HEK293 (cell line): ENCODE measurements around the gene SPACA4.

Source experiments
- BCL6B ChIP-seq: fragments of 450-650 bp; formaldehyde crosslinking; IDR thresholded peaks from 2 replicates; pipeline ENCODE4 v1.5.1; 2017; ENCODE audit warnings: missing biosample characterization, missing genetic modification characterization
- EGR2 ChIP-seq: fragments of 450-650 bp; formaldehyde crosslinking; IDR thresholded peaks from 2 replicates; pipeline ENCODE4 v1.5.1; 2016; ENCODE audit warnings: low read depth, missing biosample characterization, missing genetic modification characterization
- ELK4 ChIP-seq: IDR thresholded peaks from 2 replicates; pipeline ENCODE4 v1.6.1; 2011; ENCODE audit warnings: mild to moderate bottlenecking, low read depth, low read length, borderline replicate concordance
- INSM2 ChIP-seq: fragments of 450-650 bp; formaldehyde crosslinking; IDR thresholded peaks from 2 replicates; pipeline ENCODE4 v1.5.1; 2016; ENCODE audit warnings: missing biosample characterization, missing genetic modification characterization
- KLF9 ChIP-seq: fragments of 450-650 bp; formaldehyde crosslinking; IDR thresholded peaks from 2 replicates; pipeline ENCODE4 v1.5.1; 2016; ENCODE audit warnings: missing biosample characterization, missing genetic modification characterization, low read depth
- PRDM1 ChIP-seq: fragments of 450-650 bp; formaldehyde crosslinking; IDR thresholded peaks from 2 replicates; pipeline ENCODE4; 2016; ENCODE audit warnings: missing biosample characterization, missing genetic modification characterization
- SALL2 ChIP-seq: fragments of 450-650 bp; formaldehyde crosslinking; IDR thresholded peaks from 2 replicates; pipeline ENCODE4 v1.5.0; 2017; ENCODE audit warnings: missing biosample characterization, mild to moderate bottlenecking, missing genetic modification characterization, borderline replicate concordance
- SP3 ChIP-seq: fragments of 450-650 bp; formaldehyde crosslinking; IDR thresholded peaks from 2 replicates; pipeline ENCODE4 v1.5.1; 2016; ENCODE audit warnings: missing biosample characterization, missing genetic modification characterization
- ZBTB26 ChIP-seq: fragments of 450-650 bp; formaldehyde crosslinking; optimal IDR thresholded peaks from 2 replicates; pipeline ENCODE3; 2016; ENCODE audit warnings: missing biosample characterization, mild to moderate bottlenecking, missing genetic modification characterization
- ZEB2 ChIP-seq: fragments of 450-650 bp; formaldehyde crosslinking; IDR thresholded peaks from 2 replicates; pipeline ENCODE4 v1.5.1; 2016; ENCODE audit warnings: missing biosample characterization, missing genetic modification characterization
- ZFP41 ChIP-seq: fragments of 450-650 bp; formaldehyde crosslinking; IDR thresholded peaks from 2 replicates; pipeline ENCODE4 v1.5.1; 2016; ENCODE audit warnings: missing biosample characterization, missing genetic modification characterization, borderline replicate concordance
- ZIC2 ChIP-seq: fragments of 450-650 bp; formaldehyde crosslinking; IDR thresholded peaks from 2 replicates; pipeline ENCODE4 v1.5.1; 2016; ENCODE audit warnings: missing biosample characterization, missing genetic modification characterization
- ZNF174 ChIP-seq: fragments of 450-650 bp; formaldehyde crosslinking; IDR thresholded peaks from 2 replicates; pipeline ENCODE4 v1.5.0; 2017; ENCODE audit warnings: missing biosample characterization, mild to moderate bottlenecking, missing genetic modification characterization
- ZNF184 ChIP-seq: fragments of 450-650 bp; IDR thresholded peaks from 2 replicates; pipeline ENCODE4 v1.5.1; 2018; ENCODE audit warnings: missing biosample characterization, mild to moderate bottlenecking, missing genetic modification characterization
- ZNF221 ChIP-seq: fragments of 450-650 bp; formaldehyde crosslinking; IDR thresholded peaks from 2 replicates; pipeline ENCODE4 v1.5.1; 2017; ENCODE audit warnings: missing biosample characterization, missing genetic modification characterization, borderline replicate concordance
- ZNF239 ChIP-seq: fragments of 450-650 bp; formaldehyde crosslinking; IDR thresholded peaks from 2 replicates; pipeline ENCODE4 v1.5.1; 2016; ENCODE audit warnings: missing biosample characterization, missing genetic modification characterization
- ZNF302 ChIP-seq: fragments of 450-650 bp; formaldehyde crosslinking; IDR thresholded peaks from 2 replicates; pipeline ENCODE4 v1.5.1; 2016; ENCODE audit warnings: missing biosample characterization, missing genetic modification characterization, low read depth
- ZNF561 ChIP-seq: fragments of 450-650 bp; IDR thresholded peaks from 2 replicates; pipeline ENCODE4 v1.5.1; 2018; ENCODE audit warnings: missing biosample characterization, missing genetic modification characterization, borderline replicate concordance
- ZNF654 ChIP-seq: fragments of 450-650 bp; formaldehyde crosslinking; IDR thresholded peaks from 2 replicates; pipeline ENCODE4 v1.5.1; 2016; ENCODE audit warnings: low read depth, missing biosample characterization, missing genetic modification characterization
- ZNF768 ChIP-seq: fragments of 450-650 bp; formaldehyde crosslinking; IDR thresholded peaks from 2 replicates; pipeline ENCODE4 v1.5.1; 2018; ENCODE audit warnings: missing biosample characterization, mild to moderate bottlenecking, missing genetic modification characterization
- ZNF776 ChIP-seq: fragments of 450-650 bp; formaldehyde crosslinking; IDR thresholded peaks from 2 replicates; pipeline ENCODE4 v1.5.0; 2017; ENCODE audit warnings: missing biosample characterization, missing genetic modification characterization, borderline replicate concordance
- TF ChIP-seq, protein P1 (sequence below): fragments of 450-650 bp; formaldehyde crosslinking; IDR thresholded peaks from 2 replicates; pipeline ENCODE4 v1.5.1; 2016; ENCODE audit warnings: missing biosample characterization, missing genetic modification characterization
- TF ChIP-seq, protein P2 (sequence below): fragments of 450-650 bp; formaldehyde crosslinking; IDR thresholded peaks from 2 replicates; pipeline ENCODE4 v1.5.1; 2016; ENCODE audit warnings: missing biosample characterization, missing genetic modification characterization
- TF ChIP-seq, protein P3 (sequence below): fragments of 450-650 bp; formaldehyde crosslinking; IDR thresholded peaks from 2 replicates; pipeline ENCODE4 v1.5.1; 2016; ENCODE audit warnings: missing biosample characterization, missing genetic modification characterization
- TF ChIP-seq, protein P4 (sequence below): fragments of 450-650 bp; formaldehyde crosslinking; IDR thresholded peaks from 2 replicates; pipeline ENCODE4 v1.5.1; 2016; ENCODE audit warnings: missing biosample characterization, missing genetic modification characterization
- TF ChIP-seq, protein P5 (sequence below): fragments of 450-650 bp; formaldehyde crosslinking; IDR thresholded peaks from 2 replicates; pipeline ENCODE4 v1.5.1; 2017; ENCODE audit warnings: missing biosample characterization, missing genetic modification characterization

SPACA4 gene

GRCh38 chr19:48608798-48609263 is 2.3 kb downstream of the SPACA4 start (continued):
- no peak for TF ChIP-seq BCL6B (tag by site-specific recombination)
- no peak for TF ChIP-seq SALL2 (tag by site-specific recombination)
- TF ChIP-seq PRDM1 = peak; percentile 62
- TF ChIP-seq ZNF174 (tag by site-specific recombination) = no peak
- no peak for TF ChIP-seq ZBTB26 (tag by site-specific recombination)
- no peak for TF ChIP-seq ZFP41 (tag by site-specific recombination)
- no peak for TF ChIP-seq ZNF302
- TF ChIP-seq, protein P1, sequence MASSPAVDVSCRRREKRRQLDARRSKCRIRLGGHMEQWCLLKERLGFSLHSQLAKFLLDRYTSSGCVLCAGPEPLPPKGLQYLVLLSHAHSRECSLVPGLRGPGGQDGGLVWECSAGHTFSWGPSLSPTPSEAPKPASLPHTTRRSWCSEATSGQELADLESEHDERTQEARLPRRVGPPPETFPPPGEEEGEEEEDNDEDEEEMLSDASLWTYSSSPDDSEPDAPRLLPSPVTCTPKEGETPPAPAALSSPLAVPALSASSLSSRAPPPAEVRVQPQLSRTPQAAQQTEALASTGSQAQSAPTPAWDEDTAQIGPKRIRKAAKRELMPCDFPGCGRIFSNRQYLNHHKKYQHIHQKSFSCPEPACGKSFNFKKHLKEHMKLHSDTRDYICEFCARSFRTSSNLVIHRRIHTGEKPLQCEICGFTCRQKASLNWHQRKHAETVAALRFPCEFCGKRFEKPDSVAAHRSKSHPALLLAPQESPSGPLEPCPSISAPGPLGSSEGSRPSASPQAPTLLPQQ (tag by site-specific recombination) = no peak
- TF ChIP-seq EGR2 (tag by site-specific recombination) = 0 out of 2 replicates have a peak, but pooled peaks have one; percentile 33
- TF ChIP-seq INSM2 (tag by site-specific recombination) = no peak
- peak; percentile 17; the same call in 1 of the 2 replicates for TF ChIP-seq SP3 (tag by site-specific recombination)
- TF ChIP-seq ZNF221 (tag by site-specific recombination) = no peak
- TF ChIP-seq, protein P2, sequence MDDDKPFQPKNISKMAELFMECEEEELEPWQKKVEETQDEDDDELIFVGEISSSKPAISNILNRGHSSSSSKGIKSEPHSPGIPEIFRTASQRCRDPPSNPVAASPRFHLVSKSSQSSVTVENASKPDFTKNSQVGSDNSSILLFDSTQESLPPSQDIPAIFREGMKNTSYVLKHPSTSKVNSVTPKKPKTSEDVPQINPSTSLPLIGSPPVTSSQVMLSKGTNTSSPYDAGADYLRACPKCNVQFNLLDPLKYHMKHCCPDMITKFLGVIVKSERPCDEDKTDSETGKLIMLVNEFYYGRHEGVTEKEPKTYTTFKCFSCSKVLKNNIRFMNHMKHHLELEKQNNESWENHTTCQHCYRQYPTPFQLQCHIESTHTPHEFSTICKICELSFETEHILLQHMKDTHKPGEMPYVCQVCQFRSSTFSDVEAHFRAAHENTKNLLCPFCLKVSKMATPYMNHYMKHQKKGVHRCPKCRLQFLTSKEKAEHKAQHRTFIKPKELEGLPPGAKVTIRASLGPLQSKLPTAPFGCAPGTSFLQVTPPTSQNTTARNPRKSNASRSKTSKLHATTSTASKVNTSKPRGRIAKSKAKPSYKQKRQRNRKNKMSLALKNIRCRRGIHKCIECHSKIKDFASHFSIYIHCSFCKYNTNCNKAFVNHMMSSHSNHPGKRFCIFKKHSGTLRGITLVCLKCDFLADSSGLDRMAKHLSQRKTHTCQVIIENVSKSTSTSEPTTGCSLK (tag by site-specific recombination) = no peak
- TF ChIP-seq, protein P3, sequence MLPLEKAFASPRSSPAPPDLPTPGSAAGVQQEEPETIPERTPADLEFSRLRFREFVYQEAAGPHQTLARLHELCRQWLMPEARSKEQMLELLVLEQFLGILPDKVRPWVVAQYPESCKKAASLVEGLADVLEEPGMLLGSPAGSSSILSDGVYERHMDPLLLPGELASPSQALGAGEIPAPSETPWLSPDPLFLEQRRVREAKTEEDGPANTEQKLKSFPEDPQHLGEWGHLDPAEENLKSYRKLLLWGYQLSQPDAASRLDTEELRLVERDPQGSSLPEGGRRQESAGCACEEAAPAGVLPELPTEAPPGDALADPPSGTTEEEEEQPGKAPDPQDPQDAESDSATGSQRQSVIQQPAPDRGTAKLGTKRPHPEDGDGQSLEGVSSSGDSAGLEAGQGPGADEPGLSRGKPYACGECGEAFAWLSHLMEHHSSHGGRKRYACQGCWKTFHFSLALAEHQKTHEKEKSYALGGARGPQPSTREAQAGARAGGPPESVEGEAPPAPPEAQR (tag by site-specific recombination) = no peak
- peak; percentile 52; the same call in 1 of the 2 replicates for TF ChIP-seq KLF9 (tag by site-specific recombination)
- TF ChIP-seq, protein P4, sequence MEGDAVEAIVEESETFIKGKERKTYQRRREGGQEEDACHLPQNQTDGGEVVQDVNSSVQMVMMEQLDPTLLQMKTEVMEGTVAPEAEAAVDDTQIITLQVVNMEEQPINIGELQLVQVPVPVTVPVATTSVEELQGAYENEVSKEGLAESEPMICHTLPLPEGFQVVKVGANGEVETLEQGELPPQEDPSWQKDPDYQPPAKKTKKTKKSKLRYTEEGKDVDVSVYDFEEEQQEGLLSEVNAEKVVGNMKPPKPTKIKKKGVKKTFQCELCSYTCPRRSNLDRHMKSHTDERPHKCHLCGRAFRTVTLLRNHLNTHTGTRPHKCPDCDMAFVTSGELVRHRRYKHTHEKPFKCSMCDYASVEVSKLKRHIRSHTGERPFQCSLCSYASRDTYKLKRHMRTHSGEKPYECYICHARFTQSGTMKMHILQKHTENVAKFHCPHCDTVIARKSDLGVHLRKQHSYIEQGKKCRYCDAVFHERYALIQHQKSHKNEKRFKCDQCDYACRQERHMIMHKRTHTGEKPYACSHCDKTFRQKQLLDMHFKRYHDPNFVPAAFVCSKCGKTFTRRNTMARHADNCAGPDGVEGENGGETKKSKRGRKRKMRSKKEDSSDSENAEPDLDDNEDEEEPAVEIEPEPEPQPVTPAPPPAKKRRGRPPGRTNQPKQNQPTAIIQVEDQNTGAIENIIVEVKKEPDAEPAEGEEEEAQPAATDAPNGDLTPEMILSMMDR (tag by site-specific recombination) = peak; percentile 86
- TF ChIP-seq ZNF239 (tag by site-specific recombination) = no peak
- no peak for TF ChIP-seq ZNF184 (tag by site-specific recombination)
- TF ChIP-seq ZEB2 (tag by site-specific recombination) = 0 out of 2 replicates have a peak, but pooled peaks have one; percentile 16
- TF ChIP-seq ZNF561 (tag by site-specific recombination) = peak; percentile 65; the same call in 1 of the 2 replicates
- TF ChIP-seq ZNF654 (tag by site-specific recombination) = peak; percentile 71
- TF ChIP-seq ZNF768 = no peak
- no peak for TF ChIP-seq ZNF776 (tag by site-specific recombination)
- no peak for TF ChIP-seq ELK4
- peak; percentile 62 for TF ChIP-seq ZIC2 (tag by site-specific recombination)
- TF ChIP-seq, protein P5, sequence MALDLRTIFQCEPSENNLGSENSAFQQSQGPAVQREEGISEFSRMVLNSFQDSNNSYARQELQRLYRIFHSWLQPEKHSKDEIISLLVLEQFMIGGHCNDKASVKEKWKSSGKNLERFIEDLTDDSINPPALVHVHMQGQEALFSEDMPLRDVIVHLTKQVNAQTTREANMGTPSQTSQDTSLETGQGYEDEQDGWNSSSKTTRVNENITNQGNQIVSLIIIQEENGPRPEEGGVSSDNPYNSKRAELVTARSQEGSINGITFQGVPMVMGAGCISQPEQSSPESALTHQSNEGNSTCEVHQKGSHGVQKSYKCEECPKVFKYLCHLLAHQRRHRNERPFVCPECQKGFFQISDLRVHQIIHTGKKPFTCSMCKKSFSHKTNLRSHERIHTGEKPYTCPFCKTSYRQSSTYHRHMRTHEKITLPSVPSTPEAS (tag by site-specific recombination) = no peak
